IPS-18a (cell line): ENCODE data around the gene ZNF468.
"Not testable (repeated sequence)": the region's sequence is repeated elsewhere in the genome, so short reads cannot be mapped to it uniquely, and the experiment has no call there.

Source experiments
- H3K27ac ChIP-seq: one replicate; pipeline ENCODE4 v1.5.1; 2013; ENCODE audit warnings: low read length
- H3K27me3 ChIP-seq: one replicate; pipeline ENCODE4 v1.6.1; 2013; ENCODE audit warnings: mild to moderate bottlenecking, low read length; ENCODE audit not compliant: control insufficient read depth, insufficient read depth
- H3K36me3 ChIP-seq: one replicate; pipeline ENCODE4 v1.6.1; 2013; ENCODE audit warnings: low read depth, low read length; ENCODE audit not compliant: control insufficient read depth
- H3K4me1 ChIP-seq: one replicate; pipeline ENCODE4 v1.6.1; 2013; ENCODE audit warnings: low read depth, low read length; ENCODE audit not compliant: control insufficient read depth
- H3K4me3 ChIP-seq: one replicate; pipeline ENCODE4 v1.5.1; 2013; ENCODE audit warnings: low read length
- H3K9ac ChIP-seq: one replicate; pipeline ENCODE4 v1.6.1; 2013; ENCODE audit warnings: mild to moderate bottlenecking, low read length, moderate library complexity
- H3K9me3 ChIP-seq: one replicate; pipeline ENCODE4 v1.6.1; 2013; ENCODE audit warnings: low read depth, low read length; ENCODE audit not compliant: control insufficient read depth

ZNF468 gene

GRCh38 chr19:52880895-52881389 lies 23.5 kb upstream of the ZNF468 start:
- Histone ChIP-seq H3K27ac (no peak overlapping the region), H3K9me3 (no peaks in the 10 kb centered on the region), H3K4me1 (no peaks in the 10 kb centered on the region), H3K27me3 (no peaks in the 10 kb centered on the region), H3K4me3 (no peak overlapping the region), H3K9ac (no peak overlapping the region), H3K36me3 (peaks cover 62% of the 10 kb centered on the region)

GRCh38 chr19:52872996-52873395 lies 15.6 kb upstream of the ZNF468 start:
- not testable (repeated sequence) for H3K27me3 ChIP-seq, H3K36me3 ChIP-seq, H3K27ac ChIP-seq, H3K9me3 ChIP-seq, H3K9ac ChIP-seq, H3K4me3 ChIP-seq, H3K4me1 ChIP-seq

- no peaks in the 10 kb centered on the region for H3K4me1 ChIP-seq
- no peaks in the 10 kb centered on the region for H3K9me3 ChIP-seq
- no peak overlapping the region for H3K27ac ChIP-seq
- H3K4me3 ChIP-seq = no peak overlapping the region
- no peaks in the 10 kb centered on the region for H3K36me3 ChIP-seq
- H3K27me3 ChIP-seq = no peaks in the 10 kb centered on the region
- H3K9ac ChIP-seq = no peak overlapping the region
These were observed 14.0 kb upstream of the ZNF468 start for GRCh38 chr19:52871466-52871865.

- not testable (repeated sequence) for H3K9ac ChIP-seq
These were observed 10.6 kb upstream of the ZNF468 start for GRCh38 chr19:52868031-52868430.

GRCh38 chr19:52856540-52857377 lies 660 bp downstream of the ZNF468 start:
- H3K27me3 ChIP-seq, H3K9me3 ChIP-seq, H3K36me3 ChIP-seq, H3K27ac ChIP-seq, H3K4me1 ChIP-seq: not testable (repeated sequence)
- H3K4me3 ChIP-seq = peak overlapping the region; percentile 87
- peak overlapping the region; percentile 66 for H3K9ac ChIP-seq

More at GRCh38 chr19:52868031-52868430, 10.6 kb upstream of the ZNF468 start:
- not testable (repeated sequence) for H3K9me3 ChIP-seq, H3K36me3 ChIP-seq, H3K4me1 ChIP-seq, H3K27ac ChIP-seq, H3K27me3 ChIP-seq, H3K4me3 ChIP-seq

- H3K27ac ChIP-seq, H3K9me3 ChIP-seq, H3K27me3 ChIP-seq, H3K4me1 ChIP-seq, H3K4me3 ChIP-seq, H3K9ac ChIP-seq: not testable (repeated sequence)
- H3K36me3 ChIP-seq = peaks cover 38% of the 10 kb centered on the region
These were observed 10.1 kb downstream of the ZNF468 start for GRCh38 chr19:52847352-52847751.

- H3K4me3 ChIP-seq, H3K27me3 ChIP-seq, H3K9ac ChIP-seq, H3K27ac ChIP-seq, H3K4me1 ChIP-seq: not testable (repeated sequence)
- peaks cover 21% of the 10 kb centered on the region for H3K9me3 ChIP-seq
- peaks cover 50% of the 10 kb centered on the region for H3K36me3 ChIP-seq
These were observed 16.5 kb downstream of the ZNF468 start for GRCh38 chr19:52840825-52841465.

GRCh38 chr19:52834289-52834688 lies 23.1 kb downstream of the ZNF468 start:
- not testable (repeated sequence) for H3K9ac ChIP-seq, H3K27ac ChIP-seq

GRCh38 chr19:52833541-52833940 lies 23.9 kb downstream of the ZNF468 start:
- H3K4me1 ChIP-seq, H3K27ac ChIP-seq, H3K9me3 ChIP-seq, H3K36me3 ChIP-seq, H3K9ac ChIP-seq, H3K27me3 ChIP-seq, H3K4me3 ChIP-seq: not testable (repeated sequence)

More at GRCh38 chr19:52834289-52834688, 23.1 kb downstream of the ZNF468 start:
- H3K36me3 ChIP-seq, H3K27me3 ChIP-seq, H3K9me3 ChIP-seq, H3K4me1 ChIP-seq, H3K4me3 ChIP-seq: not testable (repeated sequence)

GRCh38 chr19:52829866-52830265 lies 27.6 kb downstream of the ZNF468 start:
- not testable (repeated sequence) for H3K27me3 ChIP-seq, H3K27ac ChIP-seq, H3K4me3 ChIP-seq, H3K9me3 ChIP-seq, H3K36me3 ChIP-seq, H3K9ac ChIP-seq, H3K4me1 ChIP-seq

GRCh38 chr19:52825765-52826164 lies 31.7 kb downstream of the ZNF468 start:
- no peaks in the 10 kb centered on the region for H3K36me3 ChIP-seq
- H3K9ac ChIP-seq = no peak overlapping the region
- H3K9me3 ChIP-seq = no peaks in the 10 kb centered on the region
- H3K27ac ChIP-seq = no peak overlapping the region
- no peaks in the 10 kb centered on the region for H3K27me3 ChIP-seq
- no peak overlapping the region for H3K4me3 ChIP-seq
- H3K4me1 ChIP-seq = no peaks in the 10 kb centered on the region

- H3K9ac ChIP-seq = no peak overlapping the region
- H3K36me3 ChIP-seq = no peaks in the 10 kb centered on the region
- H3K9me3 ChIP-seq = no peaks in the 10 kb centered on the region
- no peaks in the 10 kb centered on the region for H3K27me3 ChIP-seq
- H3K27ac ChIP-seq = no peak overlapping the region
- H3K4me3 ChIP-seq = no peak overlapping the region
- no peaks in the 10 kb centered on the region for H3K4me1 ChIP-seq
These were observed 33.7 kb downstream of the ZNF468 start for GRCh38 chr19:52823676-52824075.
